Kidney tubule cell (primary cell): ENCODE measurements around the gene GNG13.
"Not testable (repeated sequence)": the region's sequence is repeated elsewhere in the genome, so short reads cannot be mapped to it uniquely, and the experiment has no call there.

ENCODE experiments used
- DNase-seq: peaks from one replicate; pipeline ENCODE4 v3.0.0-alpha.2; 2018; ENCODE audit warnings: low spot score

GNG13 gene

GRCh38 chr16:760545-761343 lies 39.8 kb downstream of the GNG13 start, which contains the start of gene MSLN:
TSS of gene MSLN (plus strand) at chr16:760734. CDS start at chr16:762681, 1,947 bp downstream.
- peak; percentile 61 for DNase-seq

- no peak for DNase-seq
These were observed 40.5 kb downstream of the GNG13 start for GRCh38 chr16:760065-760464.

GRCh38 chr16:759110-759910 lies 41.2 kb downstream of the GNG13 start:
- no peak for DNase-seq

DNA sequence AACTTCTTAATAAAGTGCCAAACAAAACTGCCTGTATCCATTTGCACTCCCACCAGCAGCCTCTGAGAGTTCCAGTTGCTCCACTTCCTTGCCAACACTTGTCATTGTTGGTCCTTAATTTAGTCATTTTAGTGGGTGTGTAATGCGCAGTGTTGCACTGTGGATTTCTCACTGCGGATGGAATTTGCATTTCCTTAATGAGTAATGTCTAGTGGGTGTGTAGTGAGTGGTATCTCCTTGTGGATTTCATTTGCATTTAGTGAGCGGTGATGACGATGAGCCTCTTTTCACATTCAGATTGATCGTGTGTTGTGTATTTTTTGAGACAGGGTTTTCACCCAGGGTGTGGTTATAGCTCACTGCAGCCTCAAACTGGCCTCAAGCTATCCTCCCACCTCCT lies 44.1 kb downstream of the GNG13 start:
- no peak for DNase-seq

- no peak for DNase-seq
These were observed 45.9 kb downstream of the GNG13 start for GRCh38 chr16:754656-755055.

DNA sequence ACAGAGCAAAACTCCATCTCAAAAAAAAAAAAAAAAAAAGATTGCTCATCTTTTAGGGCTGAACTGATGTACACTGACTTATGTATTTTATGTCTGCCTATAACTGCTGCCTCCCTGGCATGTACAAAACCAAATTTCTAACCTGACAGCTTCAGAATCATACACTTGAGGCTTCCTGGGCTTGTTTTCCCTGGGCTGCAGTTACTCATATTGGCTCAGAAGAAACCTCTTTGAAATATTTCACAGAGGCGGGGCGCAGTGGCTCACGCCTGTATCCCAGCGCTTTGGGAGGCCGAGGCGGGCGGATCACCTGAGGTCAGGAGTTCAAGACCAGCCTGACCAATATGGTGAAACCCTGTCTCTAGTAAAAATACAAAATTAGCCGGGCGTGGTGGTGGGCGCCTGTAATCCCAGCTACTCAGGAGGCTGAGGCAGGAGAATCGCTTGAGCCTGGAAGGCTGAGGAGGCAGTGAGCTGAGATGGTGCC lies 46.4 kb downstream of the GNG13 start:
- DNase-seq: not testable (repeated sequence)

GRCh38 chr16:752007-752312 lies 48.6 kb downstream of the GNG13 start:
- no peak for DNase-seq

GRCh38 chr16:751152-752006 lies 49.2 kb downstream of the GNG13 start:
- DNase-seq: no peak

DNA sequence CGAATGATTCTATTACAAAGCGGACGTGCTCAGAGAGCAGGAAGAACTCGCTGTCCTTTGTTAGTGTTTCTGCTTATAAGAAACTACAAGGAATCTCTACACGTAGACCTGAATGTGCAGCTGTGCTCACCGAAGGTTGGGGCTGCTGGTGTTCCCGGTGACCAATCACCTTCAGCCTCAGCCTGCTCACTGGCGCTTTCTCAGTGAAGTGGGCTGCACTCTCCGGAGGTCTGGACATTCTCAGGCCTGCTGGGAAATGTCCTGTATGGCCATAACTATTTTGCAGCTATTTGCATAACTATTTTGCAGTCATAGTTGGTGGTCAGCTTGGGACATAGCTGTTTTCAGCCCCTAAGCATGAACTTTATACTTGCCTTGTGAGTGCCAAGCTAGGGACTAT lies 50.0 kb downstream of the GNG13 start:
- DNase-seq: peak; percentile 40

- DNase-seq: no peak
These were observed 51.5 kb downstream of the GNG13 start for GRCh38 chr16:749010-749409.
